GM18519 (cell line): ENCODE results near the gene SLC22A23.

Source experiments
- ATAC-seq: cut with Tn5 transposase; IDR thresholded peaks from one replicate; pipeline ENCODE4 v1.9.1; 2021; ENCODE audit warnings: mild to moderate bottlenecking, moderate library complexity; ENCODE audit not compliant: unreplicated experiment, low FRiP score

Gene SLC22A23

GRCh38 chr6:3311826-3312225, 145.0 kb downstream of the SLC22A23 start:
- no peak for ATAC-seq

- ATAC-seq = no peak
Observed at GRCh38 chr6:3310703-3311102, 146.1 kb downstream of the SLC22A23 start.

- ATAC-seq = no peak
Observed at GRCh38 chr6:3310051-3310448, 146.8 kb downstream of the SLC22A23 start.

GRCh38 chr6:3309391-3310050, 147.3 kb downstream of the SLC22A23 start:
- ATAC-seq = no peak

GRCh38 chr6:3308106-3308505, 148.7 kb downstream of the SLC22A23 start:
- ATAC-seq = no peak

- ATAC-seq = no peak
Observed at GRCh38 chr6:3307436-3307835, 149.4 kb downstream of the SLC22A23 start.

- ATAC-seq = no peak
Observed at GRCh38 chr6:3306848-3307247, 150.0 kb downstream of the SLC22A23 start.

GRCh38 chr6:3305831-3306230, 151.0 kb downstream of the SLC22A23 start:
- ATAC-seq = no peak

- ATAC-seq = no peak
Observed at GRCh38 chr6:3305216-3305565, 151.7 kb downstream of the SLC22A23 start.

- ATAC-seq = no peak
Observed at GRCh38 chr6:3304500-3305215, 152.2 kb downstream of the SLC22A23 start.

- ATAC-seq = no peak
Observed at GRCh38 chr6:3303795-3304411, 152.9 kb downstream of the SLC22A23 start.

- ATAC-seq = no peak
Observed at GRCh38 chr6:3301506-3301905, 155.3 kb downstream of the SLC22A23 start.

GRCh38 chr6:3299221-3299620, 157.6 kb downstream of the SLC22A23 start:
- ATAC-seq = no peak

- ATAC-seq = no peak
Observed at GRCh38 chr6:3297909-3298308, 158.9 kb downstream of the SLC22A23 start.

GRCh38 chr6:3297006-3297405, 159.8 kb downstream of the SLC22A23 start:
- ATAC-seq = no peak

GRCh38 chr6:3296537-3296936, 160.3 kb downstream of the SLC22A23 start:
- ATAC-seq = no peak

- no peak for ATAC-seq
Observed at GRCh38 chr6:3296078-3296477, 160.8 kb downstream of the SLC22A23 start.

- no peak for ATAC-seq
Observed at GRCh38 chr6:3294921-3295871, 161.7 kb downstream of the SLC22A23 start.

GRCh38 chr6:3294396-3294795, 162.5 kb downstream of the SLC22A23 start:
- no peak for ATAC-seq

GRCh38 chr6:3293271-3294155, 163.3 kb downstream of the SLC22A23 start:
- no peak for ATAC-seq
